A549 (cell line): Measurements from ENCODE around the gene CDK17.

Experiments used
- CHD2 ChIP-seq: fragments of 150-350 bp; IDR thresholded peaks from 2 replicates; pipeline ENCODE4 v1.6.1; 2014; ENCODE audit warnings: low read length; ENCODE audit not compliant: partially characterized antibody
- CHD4 ChIP-seq: fragments of 200-600 bp; sonication (generic); IDR thresholded peaks from 2 replicates; pipeline ENCODE4 v1.6.1; 2016; ENCODE audit warnings: antibody characterized with exemption, mild to moderate bottlenecking, borderline replicate concordance
- CTCF ChIP-seq: fragments of >200 bp; sonication (Bioruptor Twin); formaldehyde crosslinking; IDR thresholded peaks from 3 replicates; pipeline ENCODE4 v1.5.1; 2016
- E2F6 ChIP-seq: IDR thresholded peaks from 2 replicates; pipeline ENCODE4 v1.6.1; 2012; ENCODE audit warnings: low read depth, borderline replicate concordance
- EP300 ChIP-seq, 2 experiments: fragments of >200 bp; sonication (Bioruptor Twin); formaldehyde crosslinking; IDR thresholded peaks; 2 replicates in 1 of 2; 3 replicates in 1 of 2; pipeline ENCODE4 v1.6.1; 2016 to 2017
- MAX ChIP-seq: IDR thresholded peaks from 2 replicates; pipeline ENCODE4 v1.6.1; 2012
- MAZ ChIP-seq: fragments of 150-350 bp; IDR thresholded peaks from 2 replicates; pipeline ENCODE4 v1.6.1; 2014; ENCODE audit warnings: antibody characterized with exemption, low read depth, low read length, borderline replicate concordance
- RAD21 ChIP-seq, 2 experiments: fragments of >200 bp in 1 of 2; sonication (Bioruptor Twin) in 1 of 2; formaldehyde crosslinking in 1 of 2; IDR thresholded peaks in 1 of 2; conservative IDR thresholded peaks in 1 of 2; 2 replicates in 1 of 2; 3 replicates in 1 of 2; pipeline ENCODE4 v1.6.1; 2012 to 2018; ENCODE audit warnings: inconsistent platforms in 1 of 2
- REST ChIP-seq: fragments of 200-600 bp; sonication (generic); IDR thresholded peaks from 2 replicates; pipeline ENCODE4 v1.6.1; 2016; ENCODE audit warnings: antibody characterized with exemption, mild to moderate bottlenecking, moderate library complexity
- ZC3H11A ChIP-seq: fragments of 450-650 bp; IDR thresholded peaks from 2 replicates; pipeline ENCODE4 v1.6.1; 2014; ENCODE audit warnings: antibody characterized with exemption, mild to moderate bottlenecking

GRCh38 chr12:96334502-96334901, 65.7 kb downstream of the CDK17 start:
- TF ChIP-seq CTCF = no peak
- no peak for TF ChIP-seq ZC3H11A
- no peak for TF ChIP-seq CHD4
- no peak for TF ChIP-seq MAX
- TF ChIP-seq MAZ = no peak
- no peak for TF ChIP-seq RAD21 (conservative IDR thresholded peaks at IDR 0.05 in 1 of 2, IDR thresholded peaks at IDR 0.05 in 1 of 2)
- no peak for TF ChIP-seq E2F6
- TF ChIP-seq EP300 (IDR thresholded peaks at IDR 0.05) = no peak
- no peak for TF ChIP-seq CHD2
- no peak for TF ChIP-seq REST
